Measurements from ENCODE around the gene AXL. TPM values are rescaled to one million over a fixed set of nuclear protein-coding genes. Genes with fewer than 3 reads are reported as not detected.
"Not testable (repeated sequence)": the region's sequence is repeated elsewhere in the genome, so short reads cannot be mapped to it uniquely, and the experiment has no call there.

The AXL gene
- total and polyA plus RNA-seq, 10 donors: 2.3 to 135 (median 61.5) TPM

- peaks cover 0 to 36% (median 26%) of the 10 kb centered on the region in 7 donors for H3K27me3 ChIP-seq (replicated peaks in 1 of 7)
- no peaks in the 10 kb centered on the region for H3K9me3 ChIP-seq
- H3K27ac ChIP-seq: peak overlapping the region in 1 of 8 donors; percentile 17
- peaks cover 0 to 22% (median 5%) of the 10 kb centered on the region in 6 donors for H3K4me1 ChIP-seq
- intact Hi-C loops (cut with DNase I; ENCODE audit: low total_unique reads): no loop called here
- no peak overlapping the region for H3K4me3 ChIP-seq
- no peak for DNase-seq
- 59 to 85% (median 66%) methylated on average over 10 of the region's 10 CpGs for WGBS, 5 donors
- no peak for TF ChIP-seq POLR2A (IDR thresholded peaks at IDR 0.05)
- TF ChIP-seq POLR2AphosphoS5 (IDR thresholded peaks at IDR 0.05): no peak
- TF ChIP-seq CTCF (IDR thresholded peaks at IDR 0.05 in 8 of 11, conservative IDR thresholded peaks at IDR 0.05 in 3 of 11): no peak
- H3K36me3 ChIP-seq: no peaks in the 10 kb centered on the region
Measured at GRCh38 chr19:41195675-41196497, 23.1 kb upstream of the AXL start.

GRCh38 chr19:41198559-41198958 lies 20.5 kb upstream of the AXL start:
- Histone ChIP-seq H3K36me3 (no peaks in the 10 kb centered on the region), H3K4me3 (no peak overlapping the region), H3K27ac (no peak overlapping the region), H3K27me3 (replicated peaks in 1 of 7) (peaks cover 0 to 12% (median 6%) of the 10 kb centered on the region in 7 donors), H3K9me3 (no peaks in the 10 kb centered on the region), H3K4me1 (peaks cover 0 to 10% (median 0%) of the 10 kb centered on the region in 6 donors)
- intact Hi-C loops (cut with DNase I; ENCODE audit: low total_unique reads): no loop called here
- DNase-seq: no peak
- 77 to 90% (median 84%) methylated on average over 9 to 11 of the region's 11 CpGs for WGBS, 5 donors
- TF ChIP-seq CTCF (IDR thresholded peaks at IDR 0.05 in 8 of 11, conservative IDR thresholded peaks at IDR 0.05 in 3 of 11) (no peak), POLR2A (IDR thresholded peaks at IDR 0.05) (no peak), POLR2AphosphoS5 (IDR thresholded peaks at IDR 0.05) (no peak)

GRCh38 chr19:41203371-41203770 lies 15.7 kb upstream of the AXL start:
- peaks cover 0 to 9% (median 2%) of the 10 kb centered on the region in 6 donors for H3K4me1 ChIP-seq
- TF ChIP-seq CTCF (IDR thresholded peaks at IDR 0.05 in 8 of 11, conservative IDR thresholded peaks at IDR 0.05 in 3 of 11) (no peak), POLR2A (IDR thresholded peaks at IDR 0.05) (no peak), POLR2AphosphoS5 (IDR thresholded peaks at IDR 0.05) (no peak)
- DNase-seq: no peak
- H3K27ac ChIP-seq: no peak overlapping the region
- no peak overlapping the region for H3K4me3 ChIP-seq
- H3K9me3 ChIP-seq: no peaks in the 10 kb centered on the region
- whole genome bisulfite sequencing, 5 donors: 91 to 93% (median 93%) methylated on average over 18 of the region's 18 CpGs
- no peaks in the 10 kb centered on the region for H3K27me3 ChIP-seq (replicated peaks in 1 of 7)
- peaks cover 0 to 6% (median 0%) of the 10 kb centered on the region in 6 donors for H3K36me3 ChIP-seq
- intact Hi-C loops (cut with DNase I; ENCODE audit: low total_unique reads): loop anchor here (5.0 kb wide), 1 partner anchor 109 kb away; the partner anchor contains the start of gene CCDC97

- not testable (repeated sequence) for H3K36me3 ChIP-seq; H3K27me3 ChIP-seq (replicated peaks in 1 of 7); H3K27ac ChIP-seq; H3K4me3 ChIP-seq; H3K4me1 ChIP-seq; H3K9me3 ChIP-seq
- 33 to 50% (median 38%) methylated on average over 3 to 7 of the region's 7 CpGs for WGBS, 5 donors
- TF ChIP-seq CTCF (IDR thresholded peaks at IDR 0.05 in 8 of 11, conservative IDR thresholded peaks at IDR 0.05 in 3 of 11) (peak; percentile 69 to 94 (median 87)), POLR2AphosphoS5 (IDR thresholded peaks at IDR 0.05) (peak in 1 of 3 donors; percentile 72)
- peak; percentile 88 for DNase-seq
- intact Hi-C loops (cut with DNase I; ENCODE audit: low total_unique reads): loop anchor here (5.0 kb wide), 1 partner anchor 108 kb away; the partner anchor contains the start of gene CCDC97
Measured at GRCh38 chr19:41204338-41204737, 14.7 kb upstream of the AXL start.
